GM18519 (cell line): ENCODE measurements around the gene ADAMTS2.

ENCODE experiments used
- ATAC-seq: cut with Tn5 transposase; IDR thresholded peaks from one replicate; pipeline ENCODE4 v1.9.1; 2021; ENCODE audit warnings: mild to moderate bottlenecking, moderate library complexity; ENCODE audit not compliant: unreplicated experiment, low FRiP score

ADAMTS2 gene

DNA sequence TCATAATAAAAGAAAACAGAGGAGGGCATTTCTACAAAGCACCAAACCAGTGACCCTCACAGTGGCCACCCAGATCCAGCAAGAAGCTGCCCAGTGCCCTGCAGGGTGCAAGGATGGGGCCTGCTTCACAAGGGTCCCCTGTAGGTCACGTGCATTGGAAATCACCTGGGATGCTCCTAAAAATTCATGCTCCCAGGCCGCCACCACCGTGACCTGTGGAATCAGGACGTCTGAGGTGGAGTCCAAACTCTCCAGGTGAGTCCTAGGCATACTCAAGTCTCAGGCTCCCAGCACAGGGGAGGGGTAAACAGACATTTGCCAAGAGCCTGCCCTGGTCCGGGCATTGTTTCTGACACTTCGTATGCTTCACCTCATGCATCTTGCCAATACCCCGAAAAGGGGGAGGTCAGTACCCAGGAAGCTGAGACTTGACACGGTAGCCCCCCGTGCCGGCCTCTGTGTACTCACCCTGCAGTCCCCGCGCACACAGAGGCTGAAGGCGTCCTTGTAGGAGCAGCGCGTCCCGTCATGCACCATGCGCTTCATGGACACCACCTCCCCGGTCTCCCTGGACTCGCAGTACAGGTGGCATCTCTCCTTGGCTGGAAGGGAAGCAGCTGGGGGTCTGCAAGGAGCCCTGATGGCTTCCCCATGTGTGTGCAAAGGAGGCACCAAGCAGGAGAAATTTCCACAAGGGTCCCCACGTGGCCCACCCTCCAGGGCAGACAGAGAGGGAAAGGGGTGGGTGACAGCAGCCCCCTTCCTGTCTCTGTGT, 209.6 kb downstream of the ADAMTS2 start:
- ATAC-seq: no peak

DNA sequence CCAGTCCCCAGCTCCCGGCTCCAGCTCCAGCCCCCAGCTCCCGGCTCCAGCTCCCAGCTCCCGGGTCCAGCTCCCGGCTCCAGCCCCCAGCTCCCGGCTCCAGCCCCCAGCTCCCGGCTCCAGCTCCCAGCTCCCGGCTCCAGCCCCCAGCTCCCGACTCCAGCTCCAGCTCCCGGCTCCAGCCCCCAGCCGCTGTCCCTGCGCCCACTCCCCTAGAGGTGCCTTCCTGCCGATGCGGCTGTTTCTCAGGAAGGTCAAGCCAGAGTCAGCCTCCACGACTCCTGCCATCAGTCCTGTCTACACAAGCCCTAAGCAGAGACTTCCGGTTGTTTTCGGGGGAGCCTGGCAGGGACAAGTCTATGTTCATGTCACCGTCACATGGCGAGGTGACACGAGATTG, 210.3 kb downstream of the ADAMTS2 start:
- ATAC-seq: no peak

DNA sequence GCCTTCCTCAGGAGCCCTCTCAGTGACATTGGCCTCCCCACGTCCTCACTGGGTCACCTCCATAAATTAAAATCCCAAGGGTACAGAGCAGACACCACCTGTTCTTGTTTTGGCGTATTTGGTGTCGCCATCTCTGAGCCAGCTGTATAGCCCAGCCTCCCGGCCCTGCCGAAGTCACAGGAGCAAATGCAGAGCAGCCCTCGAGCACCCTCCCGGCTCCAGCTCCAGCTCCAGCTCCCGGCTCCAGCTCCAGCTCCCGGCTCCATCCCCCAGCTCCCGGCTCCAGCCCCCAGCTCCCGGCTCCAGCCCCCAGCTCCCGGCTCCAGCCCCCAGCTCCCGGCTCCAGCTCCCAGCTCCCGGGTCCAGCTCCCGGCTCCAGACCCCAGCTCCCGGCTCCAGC, 210.8 kb downstream of the ADAMTS2 start:
- no peak for ATAC-seq

DNA sequence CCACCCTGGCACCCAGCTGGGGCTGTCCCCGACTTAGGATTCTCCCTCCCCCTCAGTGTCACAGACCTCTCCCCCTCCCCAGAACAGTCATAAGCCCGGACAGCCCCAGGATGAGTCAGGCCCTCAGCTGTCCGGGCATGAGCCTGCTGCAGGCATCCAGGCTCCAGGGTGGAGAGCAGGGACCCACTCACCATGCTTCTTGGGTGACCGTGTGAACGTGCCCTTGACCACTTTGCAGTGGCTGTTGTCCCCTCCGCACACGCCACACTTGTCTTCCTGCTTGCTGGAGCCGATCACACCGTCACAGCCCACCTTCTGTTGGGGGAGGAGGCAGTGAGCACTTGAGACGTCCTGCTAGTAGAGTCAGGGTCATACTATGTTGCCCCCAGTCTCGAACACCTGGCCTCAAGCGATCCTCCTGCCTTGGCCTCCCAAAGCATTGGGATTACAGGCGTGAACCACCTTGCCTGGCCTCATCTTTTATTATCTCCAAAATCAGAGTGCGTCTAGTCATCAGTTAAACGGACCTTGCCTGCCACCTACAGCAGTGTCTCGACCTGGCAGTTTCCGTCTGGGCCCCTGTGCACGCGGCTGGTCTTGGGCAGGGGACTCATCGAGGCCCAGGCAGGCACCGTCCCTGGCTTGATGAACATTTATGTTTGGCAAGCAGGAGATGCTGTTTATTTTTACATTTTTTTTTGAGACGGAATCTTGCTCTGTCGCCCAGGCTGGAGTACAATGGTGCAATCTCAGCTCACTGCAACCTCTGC, 212.5 kb downstream of the ADAMTS2 start:
- no peak for ATAC-seq

DNA sequence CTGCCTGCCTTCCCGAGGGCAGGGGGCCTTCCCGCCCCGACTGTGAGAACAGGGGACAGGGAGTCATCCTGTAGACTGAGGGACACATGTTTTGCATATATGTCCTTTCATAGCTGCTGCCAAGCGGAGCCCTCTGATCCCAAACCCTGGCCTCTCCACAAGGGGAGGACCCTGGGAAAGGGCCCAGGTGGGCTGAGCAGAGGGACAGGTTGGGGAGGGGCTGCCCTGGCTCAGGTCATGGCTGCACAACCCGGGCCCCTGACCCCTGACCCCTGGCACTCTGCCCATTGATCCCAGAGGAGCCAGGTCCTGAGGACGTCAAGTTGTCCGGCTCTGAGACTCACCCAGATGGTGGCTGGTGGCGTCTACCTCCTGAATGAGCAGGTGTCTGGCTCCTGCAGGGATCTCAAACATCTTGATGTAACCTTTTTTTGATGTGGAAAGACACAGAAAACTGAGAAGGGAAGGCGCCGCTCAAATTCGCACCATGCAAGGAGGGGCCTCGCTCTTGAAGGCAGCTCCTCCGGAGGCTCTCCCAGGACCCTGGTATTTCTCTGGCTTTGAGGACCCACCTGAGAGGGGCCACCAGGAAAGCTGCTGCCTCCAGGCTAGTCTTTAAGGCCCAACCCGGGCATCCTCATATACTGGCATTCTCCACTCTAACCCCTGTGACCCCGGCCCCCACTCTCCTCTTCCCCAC, 213.2 kb downstream of the ADAMTS2 start:
- ATAC-seq: no peak

DNA sequence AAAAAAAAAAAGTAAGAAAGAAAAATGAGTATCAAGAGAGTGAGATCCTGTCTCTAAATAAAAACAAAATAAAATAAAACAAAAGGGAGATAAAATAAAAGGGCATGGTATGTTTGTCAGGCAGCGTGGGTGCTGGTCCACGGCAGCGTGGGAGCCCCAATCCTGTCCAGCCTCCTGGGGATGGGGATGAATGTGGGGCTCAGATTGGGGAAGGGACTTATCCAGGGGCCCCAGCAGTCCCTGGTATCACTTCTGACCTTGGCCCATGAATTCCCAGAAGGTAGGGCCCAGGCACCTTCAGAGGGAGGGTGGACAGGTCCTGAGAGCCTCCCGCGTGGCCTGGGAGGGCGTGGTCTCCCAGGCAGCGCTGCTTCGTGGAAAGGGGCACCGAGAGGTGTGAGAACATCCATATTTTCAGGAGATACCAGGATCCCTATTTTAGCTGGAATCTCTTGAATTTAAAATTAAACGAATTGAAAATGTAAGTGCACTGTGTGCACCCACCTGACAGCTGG, 213.9 kb downstream of the ADAMTS2 start:
- no peak for ATAC-seq

DNA sequence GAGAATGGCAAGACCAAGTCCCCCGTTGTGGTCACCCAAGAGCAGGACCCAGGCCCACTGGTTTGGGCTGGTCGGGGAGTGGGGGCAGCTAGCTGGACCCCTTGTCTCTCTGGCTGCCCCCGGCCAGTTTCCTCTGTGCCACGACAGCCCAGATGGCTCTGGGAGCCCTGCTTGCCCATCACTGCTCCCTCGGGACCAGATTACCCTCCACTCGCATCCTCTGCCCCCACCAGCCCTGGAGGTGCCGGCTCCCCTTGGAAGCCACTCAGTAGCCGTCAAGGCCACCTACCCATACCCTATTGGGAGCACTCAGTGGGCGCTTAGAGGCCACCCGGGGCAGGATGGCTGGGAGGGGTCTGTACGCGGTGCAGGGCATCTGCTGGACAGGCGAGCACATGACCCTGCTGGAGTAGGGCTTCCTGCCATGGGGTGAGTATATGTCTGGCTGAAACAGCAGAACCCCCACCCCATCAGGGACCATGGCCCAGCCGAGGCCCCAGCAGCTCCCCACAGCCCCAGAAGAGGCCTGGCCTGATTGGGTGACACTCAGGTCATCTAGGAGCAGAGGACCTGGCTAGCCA, 215.1 kb downstream of the ADAMTS2 start:
- ATAC-seq: no peak

DNA sequence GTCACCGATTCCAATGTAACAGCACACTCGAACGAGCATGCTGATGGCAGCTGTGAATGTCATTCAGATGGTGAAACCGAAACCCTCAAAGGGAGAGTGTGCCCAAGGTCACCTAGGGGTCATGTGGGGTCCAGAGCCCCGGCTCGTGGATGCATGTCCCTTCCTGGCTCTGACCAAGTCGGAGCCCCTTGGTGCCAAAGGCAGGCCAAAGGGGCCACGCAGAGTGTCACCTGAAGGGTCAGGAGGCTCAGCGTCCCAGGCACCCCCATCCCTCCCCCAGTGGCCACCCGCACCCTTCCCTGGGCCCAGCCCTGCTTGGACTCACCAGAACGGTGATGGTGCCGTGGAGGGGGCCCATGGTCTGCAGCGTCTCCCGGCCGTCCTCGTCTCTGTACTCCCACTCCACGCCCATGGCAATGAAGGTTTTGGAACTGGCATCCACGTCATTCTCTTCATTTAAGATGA, 215.6 kb downstream of the ADAMTS2 start:
- no peak for ATAC-seq

DNA sequence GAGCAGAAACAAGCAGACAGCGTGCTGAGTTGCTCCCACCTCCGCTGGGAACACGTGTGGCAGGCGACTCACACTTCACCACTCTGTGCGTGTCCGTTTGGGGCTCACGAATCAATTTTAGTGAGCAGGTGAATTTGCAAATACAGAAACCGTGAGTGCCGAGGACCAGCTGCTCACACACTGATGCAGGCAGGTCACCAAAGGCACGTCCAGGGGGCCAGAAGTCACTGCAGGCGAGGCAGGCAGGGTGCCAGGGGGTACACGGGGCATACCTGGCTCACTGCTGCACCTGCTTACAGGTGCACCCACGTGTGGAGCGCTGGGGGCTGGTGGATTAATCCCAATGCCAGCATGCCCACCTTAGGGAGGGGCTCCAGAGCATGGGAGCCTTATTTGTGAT, 216.3 kb downstream of the ADAMTS2 start:
- ATAC-seq: no peak

DNA sequence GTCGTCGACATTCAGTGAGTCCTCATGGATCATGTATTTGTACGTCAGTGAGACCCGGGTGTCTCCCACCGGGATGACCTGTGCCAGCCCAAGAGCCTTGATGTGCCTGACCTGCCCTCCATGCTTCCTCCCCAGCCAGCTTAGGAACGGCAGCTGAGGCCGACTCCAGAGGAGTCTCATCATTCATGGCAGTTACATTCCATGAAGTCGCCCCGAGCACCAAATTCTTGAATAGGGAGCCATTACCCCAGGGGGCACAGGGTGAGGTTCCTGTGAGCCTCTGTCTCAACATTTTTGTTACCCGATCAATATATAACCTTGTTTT, 217.3 kb downstream of the ADAMTS2 start:
- ATAC-seq: no peak

DNA sequence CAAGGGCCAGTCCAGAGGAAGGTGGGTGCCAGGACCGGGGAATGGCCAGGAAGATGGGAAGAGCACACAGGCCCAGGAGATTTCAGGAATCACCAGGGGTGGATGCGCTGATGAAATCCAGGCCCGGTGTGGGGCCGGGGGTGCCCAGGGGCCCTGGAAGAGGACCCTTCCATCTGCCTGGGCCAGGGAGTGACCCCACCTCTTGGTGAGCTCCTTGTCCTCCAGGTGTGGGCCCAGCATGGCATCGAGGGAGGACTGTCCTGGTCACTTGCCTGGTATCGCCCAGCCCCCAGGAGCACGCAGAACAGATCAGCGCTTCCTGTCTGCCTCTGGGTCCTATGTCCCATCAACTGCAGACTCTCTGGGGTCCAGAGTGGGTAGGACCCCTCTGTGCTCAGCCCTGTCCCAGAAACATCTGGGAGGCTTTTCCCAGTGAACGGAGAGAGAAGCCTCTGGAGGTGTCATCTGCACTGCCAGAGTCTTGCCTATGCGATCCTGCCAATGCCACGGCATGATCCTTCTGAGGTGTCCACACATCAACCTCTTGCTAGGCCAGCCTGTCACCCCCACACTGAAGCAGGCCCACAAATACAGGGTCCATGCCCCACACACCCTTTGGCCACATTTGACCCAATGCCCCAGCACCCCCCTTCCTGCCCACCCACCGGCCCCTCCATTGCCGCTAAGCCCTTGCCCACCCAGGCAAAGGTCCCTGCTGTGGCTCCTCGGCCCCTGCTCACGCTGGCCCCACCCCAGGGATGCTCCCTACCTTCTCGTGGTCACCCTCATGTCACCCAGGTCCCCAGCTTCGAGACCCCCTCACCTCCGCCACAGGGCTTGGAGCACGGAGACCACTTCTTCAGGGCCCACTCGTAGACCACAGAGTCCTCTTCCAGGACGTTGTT, 217.9 kb downstream of the ADAMTS2 start:
- ATAC-seq: no peak

DNA sequence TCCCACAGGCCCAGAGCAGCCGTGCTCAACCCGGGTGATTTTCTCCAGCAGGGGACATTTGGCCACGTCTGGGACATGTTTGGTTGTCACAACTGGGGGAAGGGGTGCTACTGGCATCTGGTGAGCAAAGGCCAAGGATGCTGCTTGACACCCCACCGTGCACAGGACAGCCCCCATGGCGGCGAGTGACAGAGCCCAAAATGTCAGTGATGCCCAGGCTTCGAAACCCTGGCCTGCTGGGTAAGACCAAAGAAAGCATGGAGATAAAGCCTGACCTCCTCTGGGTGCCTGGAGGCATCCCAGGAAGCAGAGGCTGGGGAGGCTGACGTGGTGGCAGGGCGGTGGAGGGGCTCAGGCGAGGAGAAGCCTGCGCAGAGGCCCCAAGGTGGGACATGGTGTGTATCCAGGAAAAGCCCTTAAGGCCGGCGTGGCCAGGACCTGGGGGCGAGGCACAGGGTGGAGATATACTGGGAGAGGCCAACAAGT, 218.7 kb downstream of the ADAMTS2 start:
- ATAC-seq: no peak

DNA sequence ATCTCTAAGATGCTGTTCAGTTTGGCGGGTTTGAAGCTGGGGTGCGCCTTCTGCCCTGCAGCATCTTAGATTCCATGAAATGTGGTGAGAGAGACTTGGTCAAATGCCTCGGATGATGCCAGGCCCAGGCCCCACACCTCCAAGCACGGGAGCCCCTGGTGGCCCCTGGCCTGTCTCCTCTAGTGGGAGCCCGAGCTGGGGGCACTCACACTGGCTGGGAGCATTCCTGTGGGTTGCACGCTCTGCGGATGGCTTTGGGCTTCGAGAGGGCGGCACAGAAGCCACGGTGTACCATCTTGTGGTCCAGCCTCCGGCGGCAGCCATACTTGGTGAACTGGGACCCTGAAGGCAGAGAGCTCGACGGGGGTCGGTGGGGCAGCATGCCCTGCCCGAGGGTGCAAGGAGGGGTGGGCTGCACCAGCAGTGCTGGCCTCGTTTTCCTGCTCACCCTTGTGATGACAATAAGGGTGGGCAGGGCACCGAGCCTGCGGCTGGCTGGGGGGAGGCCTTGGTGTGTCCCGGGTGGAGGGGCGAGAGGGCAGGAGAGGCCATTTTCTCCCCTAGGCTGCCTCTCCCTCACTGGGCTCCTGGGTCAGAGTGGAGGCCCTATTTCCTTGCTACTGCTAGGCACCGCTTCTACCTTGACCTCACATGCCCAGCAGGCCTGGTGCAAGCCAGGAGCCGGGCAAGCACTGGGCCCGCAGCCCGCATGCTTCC, 219.3 kb downstream of the ADAMTS2 start:
- ATAC-seq: no peak

DNA sequence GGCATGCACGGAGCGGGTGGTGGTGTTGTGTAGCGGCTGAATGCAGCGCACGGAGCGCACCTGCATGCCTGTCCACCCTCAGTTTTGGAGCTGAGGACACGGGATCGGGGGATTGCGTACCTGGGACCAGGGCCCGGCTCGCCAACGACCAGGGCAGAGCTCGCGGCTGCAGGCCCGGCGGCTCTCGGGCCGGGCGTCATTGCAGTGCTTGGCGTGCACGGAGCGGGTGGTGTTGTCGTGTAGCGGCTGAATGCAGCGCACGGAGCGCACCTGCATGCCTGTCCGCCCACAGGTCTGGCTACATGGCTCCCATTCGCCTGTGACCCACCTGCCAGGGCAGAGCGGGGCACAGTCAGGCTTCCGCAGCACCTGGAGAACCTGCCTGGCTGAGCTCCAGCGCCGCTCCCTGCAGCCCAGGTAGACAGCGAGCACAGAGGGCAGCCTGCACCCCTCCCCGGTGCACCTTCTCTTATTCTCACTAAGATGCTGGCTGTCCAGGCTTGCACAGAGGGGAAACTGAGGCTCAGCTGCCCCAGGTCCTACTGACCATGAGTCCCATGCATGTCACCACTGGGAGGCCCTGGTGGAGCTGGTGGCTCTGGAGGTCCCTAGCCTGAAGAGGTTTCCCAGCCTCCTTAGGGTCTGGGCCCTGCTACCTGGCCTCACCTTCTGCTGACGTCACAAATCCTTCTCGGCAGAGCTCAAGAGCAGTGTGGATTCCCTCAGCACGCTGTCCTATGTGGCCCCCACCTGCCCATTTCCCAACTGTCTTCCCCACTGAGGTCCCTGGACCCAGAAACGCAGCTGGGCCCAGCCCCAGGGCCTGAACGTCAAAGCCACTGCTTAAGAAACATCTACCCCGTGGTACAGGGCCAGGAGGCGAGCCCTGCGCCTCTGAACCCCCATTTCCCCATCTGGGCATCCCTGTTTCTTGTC, 220.1 kb downstream of the ADAMTS2 start:
- ATAC-seq: no peak

DNA sequence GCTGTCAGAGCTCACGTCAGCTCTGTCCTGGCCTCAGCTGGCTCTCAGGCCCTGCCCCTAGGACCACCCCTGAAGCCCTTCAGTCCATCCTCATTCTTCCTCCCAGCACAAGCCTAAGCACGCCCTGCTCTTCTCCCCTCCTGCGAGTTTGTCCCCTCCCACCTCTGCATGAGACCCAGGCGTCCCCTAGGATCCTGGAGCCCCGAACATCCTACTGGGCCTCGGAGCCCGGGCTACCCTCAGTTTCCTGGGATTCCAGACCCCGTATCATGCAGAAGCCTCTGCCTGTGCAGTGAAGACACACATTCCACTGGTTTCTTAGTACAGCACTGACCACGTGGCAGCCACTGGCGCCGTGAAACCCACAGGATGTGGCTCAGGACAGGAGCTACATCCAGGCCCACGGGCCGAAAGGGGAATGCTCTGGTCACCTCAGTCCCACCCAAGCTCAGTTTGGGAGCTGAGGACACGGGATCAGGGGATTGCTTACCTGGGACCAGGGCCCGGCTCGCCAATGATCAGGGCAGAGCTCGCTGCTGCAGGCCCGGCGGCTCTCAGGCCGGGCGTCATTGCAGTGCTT, 220.9 kb downstream of the ADAMTS2 start:
- no peak for ATAC-seq

DNA sequence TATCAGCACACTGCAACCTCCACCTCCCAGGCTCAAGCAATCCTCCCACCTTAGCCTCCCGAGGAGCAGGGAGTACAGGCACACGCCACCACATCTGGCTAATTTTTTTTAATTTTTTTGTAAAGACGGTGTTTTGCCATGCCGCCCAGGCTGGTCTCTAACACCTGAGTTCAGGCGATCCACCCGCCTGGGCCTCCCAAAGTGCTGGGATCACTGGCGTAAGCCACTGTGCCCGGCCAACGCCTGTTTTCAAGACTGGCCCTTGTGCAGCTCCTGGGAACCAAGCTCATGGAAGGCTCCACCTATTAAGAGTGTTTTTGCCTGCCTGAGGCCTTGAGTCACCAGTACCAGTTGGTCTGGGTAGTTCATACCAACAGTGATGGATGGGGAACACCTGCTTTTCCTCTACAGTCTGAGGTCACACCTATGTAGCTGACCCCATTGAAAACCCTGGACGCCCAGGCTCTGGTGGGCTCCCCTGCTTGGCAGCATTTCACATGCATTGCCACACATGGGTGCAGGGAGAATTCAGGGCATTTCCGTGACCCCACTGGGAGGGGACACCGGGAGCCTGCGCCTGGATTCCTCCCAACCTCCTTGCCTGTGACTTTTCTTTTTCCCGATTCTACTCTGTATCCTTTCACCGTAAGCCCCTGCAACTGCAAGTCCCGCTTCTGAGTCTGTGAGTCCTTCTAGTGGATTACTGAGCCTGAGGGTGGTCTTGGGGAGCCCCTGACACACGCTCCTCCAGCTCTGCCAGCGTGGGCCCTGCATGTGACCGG, 221.6 kb downstream of the ADAMTS2 start:
- ATAC-seq: no peak

DNA sequence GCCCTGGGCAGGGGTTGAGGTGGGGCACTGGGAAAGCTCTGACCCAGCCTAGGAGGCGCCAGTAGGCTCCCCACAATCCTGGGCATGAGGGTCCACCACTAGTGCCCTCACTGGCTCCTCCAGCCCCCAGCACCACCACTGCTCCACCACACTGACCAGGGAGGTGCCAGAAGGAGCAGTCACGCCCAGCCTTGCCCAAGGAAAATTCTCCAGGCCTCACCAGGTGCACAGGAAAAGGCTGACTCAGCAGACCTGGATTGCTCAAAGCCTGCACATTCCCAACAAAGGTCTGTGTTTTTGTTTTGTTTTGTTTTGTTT, 222.2 kb downstream of the ADAMTS2 start:
- ATAC-seq: no peak
